Measurements from ENCODE around the gene SRGAP3.

The SRGAP3 gene

DNA sequence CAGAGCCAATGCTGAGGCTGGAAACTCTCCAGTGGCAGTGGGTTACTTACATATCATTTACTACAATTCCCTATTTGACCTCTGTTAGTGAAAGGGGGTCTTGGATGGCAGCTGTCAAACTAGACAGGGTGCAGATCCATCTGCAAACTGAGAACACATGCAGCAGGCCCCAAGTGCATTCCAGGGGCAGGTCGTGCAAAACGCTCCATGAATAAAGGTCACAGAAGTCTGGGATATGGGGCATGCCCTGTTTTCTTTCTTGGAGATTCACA lies 261.1 kb downstream of the SRGAP3 start:
- TF ChIP-seq ZFX (IDR thresholded peaks at IDR 0.05; ENCODE audit: borderline replicate concordance) = no peak
- TF ChIP-seq, protein P1, sequence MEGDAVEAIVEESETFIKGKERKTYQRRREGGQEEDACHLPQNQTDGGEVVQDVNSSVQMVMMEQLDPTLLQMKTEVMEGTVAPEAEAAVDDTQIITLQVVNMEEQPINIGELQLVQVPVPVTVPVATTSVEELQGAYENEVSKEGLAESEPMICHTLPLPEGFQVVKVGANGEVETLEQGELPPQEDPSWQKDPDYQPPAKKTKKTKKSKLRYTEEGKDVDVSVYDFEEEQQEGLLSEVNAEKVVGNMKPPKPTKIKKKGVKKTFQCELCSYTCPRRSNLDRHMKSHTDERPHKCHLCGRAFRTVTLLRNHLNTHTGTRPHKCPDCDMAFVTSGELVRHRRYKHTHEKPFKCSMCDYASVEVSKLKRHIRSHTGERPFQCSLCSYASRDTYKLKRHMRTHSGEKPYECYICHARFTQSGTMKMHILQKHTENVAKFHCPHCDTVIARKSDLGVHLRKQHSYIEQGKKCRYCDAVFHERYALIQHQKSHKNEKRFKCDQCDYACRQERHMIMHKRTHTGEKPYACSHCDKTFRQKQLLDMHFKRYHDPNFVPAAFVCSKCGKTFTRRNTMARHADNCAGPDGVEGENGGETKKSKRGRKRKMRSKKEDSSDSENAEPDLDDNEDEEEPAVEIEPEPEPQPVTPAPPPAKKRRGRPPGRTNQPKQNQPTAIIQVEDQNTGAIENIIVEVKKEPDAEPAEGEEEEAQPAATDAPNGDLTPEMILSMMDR (IDR thresholded peaks at IDR 0.05) = no peak
- no peak overlapping the region for H3K27ac ChIP-seq

DNA sequence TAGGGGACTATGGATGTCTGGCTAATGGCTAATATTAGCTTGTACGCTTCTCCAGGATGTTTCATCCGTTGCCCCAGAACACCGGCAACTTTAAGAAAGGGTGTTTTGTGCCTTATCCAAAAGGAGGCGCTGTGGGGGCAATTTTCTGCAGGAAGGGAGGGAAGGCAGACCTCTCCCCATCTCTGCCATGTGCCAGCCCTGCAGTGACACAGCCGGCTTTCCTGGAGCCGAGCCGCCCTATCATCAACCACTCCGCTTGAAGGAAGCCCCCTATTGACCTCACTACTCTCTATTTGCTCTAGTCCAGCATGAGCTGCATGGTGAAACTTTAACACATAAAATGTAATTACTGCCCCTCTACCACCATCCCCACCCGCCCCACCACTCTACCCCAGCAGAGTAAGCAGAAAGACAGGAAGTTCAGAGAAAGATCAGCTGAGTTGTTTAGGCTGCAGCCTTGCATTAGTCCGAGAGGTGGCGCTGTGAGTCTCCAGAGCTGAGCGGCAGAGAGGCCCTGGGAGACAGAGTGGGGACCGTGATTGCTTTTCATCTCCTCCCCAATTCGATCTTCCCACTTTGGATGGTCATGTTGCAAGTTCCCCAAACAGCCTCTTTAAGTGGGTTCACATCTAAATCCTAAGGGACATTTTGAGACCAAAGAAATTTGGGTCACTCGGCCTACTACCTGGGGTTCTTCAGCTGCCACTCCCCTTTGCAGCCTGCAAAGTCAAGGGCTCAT lies 261.6 kb downstream of the SRGAP3 start:
- H3K27ac ChIP-seq = no peak overlapping the region
- TF ChIP-seq, protein P1 (IDR thresholded peaks at IDR 0.05) = peak; percentile 90
- no peak for TF ChIP-seq ZFX (IDR thresholded peaks at IDR 0.05; ENCODE audit: borderline replicate concordance)

DNA sequence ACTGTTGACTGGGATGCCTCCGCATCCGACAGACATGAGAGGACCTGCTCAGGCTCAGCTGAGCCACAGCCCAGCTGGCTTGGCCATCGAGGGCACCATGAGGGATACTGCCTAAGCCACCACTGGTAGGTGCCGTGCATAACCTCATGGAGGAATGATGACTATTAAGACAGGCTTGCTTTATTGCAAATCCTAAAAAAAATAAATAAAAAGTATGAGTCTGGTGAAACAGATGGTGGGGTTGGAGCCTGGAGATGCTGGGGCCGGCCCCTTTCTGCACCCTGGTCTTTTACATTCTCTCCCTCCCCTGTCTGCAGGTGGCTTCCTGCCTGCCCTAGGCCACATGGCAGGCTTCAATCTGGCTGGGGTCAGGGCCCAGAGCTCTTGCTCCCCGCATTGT lies 262.2 kb downstream of the SRGAP3 start:
- no peak overlapping the region for H3K27ac ChIP-seq
- TF ChIP-seq ZFX (IDR thresholded peaks at IDR 0.05; ENCODE audit: borderline replicate concordance) = no peak

DNA sequence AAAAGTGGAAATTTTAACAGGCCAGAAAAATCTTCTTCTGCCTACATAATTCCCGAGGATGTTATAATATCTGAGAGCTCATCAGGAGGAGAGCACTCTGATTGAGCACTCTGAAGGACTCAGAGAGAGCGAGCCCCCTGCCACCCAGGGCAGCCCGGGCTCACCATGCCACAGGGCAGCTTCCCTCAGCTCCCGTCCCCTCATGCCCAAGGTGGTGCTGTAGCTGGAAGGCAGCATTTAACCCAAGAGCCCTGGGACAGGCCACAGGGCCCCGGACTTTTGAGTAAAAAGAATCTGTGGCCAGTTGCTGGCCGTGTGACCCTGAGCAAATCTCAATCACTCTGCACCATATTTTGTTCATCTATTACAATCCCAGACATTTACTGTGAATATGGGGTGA lies 262.7 kb downstream of the SRGAP3 start:
- no peak for TF ChIP-seq ZFX (IDR thresholded peaks at IDR 0.05; ENCODE audit: borderline replicate concordance)
- TF ChIP-seq, protein P1 (IDR thresholded peaks at IDR 0.05) = no peak
- no peak overlapping the region for H3K27ac ChIP-seq

DNA sequence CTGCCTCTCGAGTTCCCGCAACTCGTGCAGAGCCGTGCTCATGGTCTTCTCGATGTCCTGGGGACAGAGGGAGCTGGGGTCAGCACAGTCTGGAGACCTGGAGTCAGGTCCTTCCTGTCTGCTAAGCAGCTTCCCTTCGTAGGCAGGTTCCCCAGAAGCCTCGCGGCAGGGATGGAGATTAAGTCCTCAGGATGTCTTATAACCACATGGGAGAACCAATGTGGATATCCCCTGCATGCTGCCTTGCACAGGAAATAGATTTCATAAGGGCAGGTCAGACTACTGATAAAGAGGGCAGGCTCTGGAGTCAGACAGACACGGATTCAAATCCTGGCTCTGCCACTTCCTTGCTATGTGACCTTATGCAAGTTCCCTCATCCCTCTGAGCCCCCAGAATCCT lies 263.6 kb downstream of the SRGAP3 start:
- TF ChIP-seq, protein P1 (IDR thresholded peaks at IDR 0.05) = no peak
- no peak for TF ChIP-seq ZFX (IDR thresholded peaks at IDR 0.05; ENCODE audit: borderline replicate concordance)

DNA sequence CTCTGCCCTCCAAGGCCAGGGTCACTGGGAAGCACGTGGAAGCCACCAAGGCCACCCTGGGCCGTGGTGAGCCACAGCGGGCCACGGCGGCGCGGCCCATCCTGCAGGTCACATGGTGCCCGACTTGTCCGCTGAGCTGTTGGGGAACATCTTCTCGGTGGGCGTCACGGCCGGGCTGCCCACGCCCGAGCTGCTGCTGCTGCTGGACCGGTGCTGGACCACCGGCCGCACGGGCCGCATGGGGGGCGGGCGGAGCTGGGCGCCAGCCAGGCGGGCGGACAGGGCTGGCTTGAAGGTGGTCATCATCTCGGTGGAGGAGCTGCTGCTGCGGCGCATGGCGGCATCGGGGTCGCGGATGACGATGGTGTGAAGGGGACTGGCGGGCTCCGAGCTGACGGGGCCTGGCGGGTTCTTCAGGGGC lies 264.0 kb downstream of the SRGAP3 start:
- TF ChIP-seq, protein P1 (IDR thresholded peaks at IDR 0.05) = no peak
- no peak for TF ChIP-seq ZFX (IDR thresholded peaks at IDR 0.05; ENCODE audit: borderline replicate concordance)
- H3K27ac ChIP-seq = no peak overlapping the region

More for the DNA sequence above, 263.6 kb downstream of the SRGAP3 start:
- no peak overlapping the region for H3K27ac ChIP-seq

DNA sequence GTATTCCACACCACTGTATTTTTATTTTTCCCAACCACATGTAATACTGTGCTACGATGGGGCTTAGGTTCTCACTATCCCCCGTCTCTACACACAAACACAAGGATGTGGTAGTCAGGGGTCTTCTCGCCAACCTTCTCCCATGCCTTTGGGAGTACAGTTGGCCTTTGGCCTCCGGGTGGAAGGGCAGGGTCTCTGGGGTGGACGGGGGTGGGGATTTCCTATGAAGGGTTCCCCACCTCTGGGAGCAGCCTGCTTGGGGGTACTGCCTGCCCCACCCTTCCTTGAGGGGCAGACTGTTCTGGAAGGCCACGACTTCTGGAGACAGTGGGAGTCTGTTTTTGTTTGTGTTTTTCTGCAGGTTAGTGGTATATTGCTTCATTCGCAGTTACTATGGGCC lies 264.9 kb downstream of the SRGAP3 start:
- H3K27ac ChIP-seq = no peak overlapping the region
- TF ChIP-seq ZFX (IDR thresholded peaks at IDR 0.05; ENCODE audit: borderline replicate concordance) = no peak
- TF ChIP-seq, protein P1 (IDR thresholded peaks at IDR 0.05) = no peak

DNA sequence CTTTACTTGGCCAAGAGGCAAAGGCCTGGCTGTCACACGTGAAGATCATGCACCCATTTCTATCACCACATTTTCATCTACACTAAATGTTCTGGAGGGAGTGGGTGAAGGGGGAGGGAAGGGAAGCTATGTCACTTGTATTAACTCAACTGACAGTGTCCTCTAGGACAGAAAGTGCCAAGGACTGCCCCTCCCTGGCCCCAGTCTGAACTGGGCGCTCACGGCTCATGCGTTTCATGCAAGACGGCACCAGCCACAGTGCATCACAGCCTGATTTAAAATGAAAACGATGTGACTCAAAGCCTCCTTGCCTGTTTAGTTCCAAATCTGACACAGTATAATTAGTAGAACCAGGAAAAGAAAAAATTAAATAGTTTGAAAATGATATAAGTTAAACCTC lies 265.4 kb downstream of the SRGAP3 start:
- no peak overlapping the region for H3K27ac ChIP-seq
- TF ChIP-seq, protein P1 (IDR thresholded peaks at IDR 0.05) = no peak
- TF ChIP-seq ZFX (IDR thresholded peaks at IDR 0.05; ENCODE audit: borderline replicate concordance) = no peak
